Endothelial cell of umbilical vein (primary cell): ENCODE measurements around the gene SMPX. TPM values are rescaled to one million over a fixed set of nuclear protein-coding genes. Genes with fewer than 3 reads are reported as not detected.

Source experiments
- BruUV-seq: library from RNA; stranded (reverse); fragments of 400-500 nt; replicated peaks from 2 replicates; lab custom pipeline; 2021; lab: Mats Ljungman, UMichigan
- CTCF ChIA-PET: fragments of 300-600, 350-600 bp; sonication (Branson Sonifier 250); formaldehyde crosslinking; loops from one replicate; lab custom pipeline; 2021; ENCODE audit warnings: antibody characterized with exemption, inconsistent platforms; lab: Charles Lee
- POLR2A ChIA-PET: fragments of 300-600, 350-600 bp; sonication (Branson Sonifier 250); formaldehyde crosslinking; loops from one replicate; lab custom pipeline; 2021; ENCODE audit warnings: antibody characterized with exemption, inconsistent platforms; lab: Charles Lee
- DNase-seq: peaks from one replicate; pipeline ENCODE4 v3.0.0-alpha.2; 2011; ENCODE audit warnings: low read depth, low spot score
- FAIRE-seq: peaks from 2 replicates; lab custom pipeline; 2011; peaks lifted over from hg19 to GRCh38; lab: Jason Lieb, UNC
- H2AFZ ChIP-seq: 2 replicates; pipeline ENCODE4 v1.6.0; 2012; ENCODE audit warnings: low read depth, low read length, control low read depth, inconsistent platforms
- H3K27ac ChIP-seq: 2 replicates; pipeline ENCODE4 v1.5.1; 2011; ENCODE audit warnings: low read depth, mild to moderate bottlenecking, control low read depth, low read length, moderate library complexity; ENCODE audit not compliant: insufficient read depth
- H3K27me3 ChIP-seq, 2 experiments: 2 replicates each; pipeline versions ENCODE4 v1.6.0 to v1.6.1; 2011; ENCODE audit warnings: low read length in 2 of 2, mixed read lengths in 1 of 2; ENCODE audit not compliant: control insufficient read depth in 2 of 2, insufficient read depth in 2 of 2
- H3K36me3 ChIP-seq, 2 experiments: 2 replicates in 1 of 2; 3 replicates in 1 of 2; pipeline ENCODE4 v1.5.1; 2011; ENCODE audit warnings: low read length in 2 of 2, mild to moderate bottlenecking in 1 of 2, moderate library complexity in 1 of 2; ENCODE audit not compliant: control insufficient read depth in 2 of 2, insufficient read depth in 2 of 2; ENCODE audit errors: extremely low read depth in 1 of 2
- H3K4me1 ChIP-seq: 3 replicates; pipeline ENCODE4 v1.5.1; 2011; ENCODE audit warnings: mild to moderate bottlenecking, low read length; ENCODE audit not compliant: control insufficient read depth, insufficient read depth; ENCODE audit errors: extremely low read depth
- H3K4me2 ChIP-seq: 2 replicates; pipeline ENCODE4 v1.6.1; 2011; ENCODE audit warnings: low read length, control low read depth, mixed read lengths; ENCODE audit not compliant: insufficient read depth
- H3K4me3 ChIP-seq, 3 experiments: fragments of 200-600 bp in 1 of 3; sonication (generic), shearing (Covaris generic) in 1 of 3; replicated peaks in 1 of 3; 2 replicates each; pipeline ENCODE4 v1.5.1; 2011 to 2016; ENCODE audit warnings: control low read depth in 3 of 3, low read length in 3 of 3, mild to moderate bottlenecking in 2 of 3, inconsistent platforms in 1 of 3, low read depth in 1 of 3, moderate library complexity in 1 of 3; ENCODE audit not compliant: insufficient read depth in 1 of 3
- H3K79me2 ChIP-seq: 2 replicates; pipeline ENCODE4 v1.6.0; 2012; ENCODE audit warnings: low read length, inconsistent platforms; ENCODE audit not compliant: control insufficient read depth, insufficient read depth
- H3K9ac ChIP-seq: replicated peaks from 2 replicates; pipeline ENCODE3; 2011; ENCODE audit warnings: low read length, control low read depth; ENCODE audit not compliant: insufficient read depth; ENCODE audit errors: extremely low read depth
- H3K9me1 ChIP-seq: replicated peaks from 3 replicates; pipeline ENCODE4 v1.6.0; 2011; ENCODE audit warnings: mild to moderate bottlenecking, low read length; ENCODE audit not compliant: control insufficient read depth, insufficient read depth; ENCODE audit errors: extremely low read depth
- H3K9me3 ChIP-seq: replicated peaks from 2 replicates; pipeline ENCODE4 v1.5.1; 2012; ENCODE audit warnings: low read length, inconsistent platforms; ENCODE audit not compliant: control insufficient read depth, insufficient read depth
- H4K20me1 ChIP-seq: replicated peaks from 2 replicates; pipeline ENCODE3; 2011; ENCODE audit warnings: mild to moderate bottlenecking, low read length; ENCODE audit not compliant: control insufficient read depth, insufficient read depth; ENCODE audit errors: extremely low read depth
- EZH2 ChIP-seq: IDR thresholded peaks from 2 replicates; pipeline ENCODE4 v1.6.1; 2012; ENCODE audit warnings: borderline replicate concordance, low read depth, mild to moderate bottlenecking, moderate library complexity, low read length, inconsistent platforms; ENCODE audit not compliant: severe bottlenecking
- FOS ChIP-seq: IDR thresholded peaks from 2 replicates; pipeline ENCODE4 v1.6.1; 2011; ENCODE audit warnings: mild to moderate bottlenecking, low read length, moderate library complexity, borderline replicate concordance; ENCODE audit not compliant: insufficient read depth
- GATA2 ChIP-seq: IDR thresholded peaks from 2 replicates; pipeline ENCODE4 v1.7.0; 2011; ENCODE audit warnings: low read depth, mild to moderate bottlenecking, moderate library complexity, mixed read lengths, low read length; ENCODE audit not compliant: insufficient read length, insufficient read depth
- JUN ChIP-seq: IDR thresholded peaks from 2 replicates; pipeline ENCODE4 v1.6.1; 2011; ENCODE audit warnings: borderline replicate concordance, low read depth; ENCODE audit not compliant: insufficient read length, insufficient read depth
- MYC ChIP-seq: IDR thresholded peaks from one replicate; pipeline ENCODE4 v1.6.1; 2011; ENCODE audit warnings: mild to moderate bottlenecking, low read depth, low read length
- POLR2A ChIP-seq: IDR thresholded peaks from 2 replicates; pipeline ENCODE4 v1.6.1; 2012; ENCODE audit warnings: low read depth, mild to moderate bottlenecking, control low read depth, low read length
- POLR2AphosphoS5 ChIP-seq: IDR thresholded peaks from 2 replicates; pipeline ENCODE4 v1.6.1; 2012; ENCODE audit warnings: low read depth, mild to moderate bottlenecking, control low read depth, low read length, moderate library complexity; ENCODE audit not compliant: insufficient read depth
- dilution Hi-C: fragments of 300-500 bp; cut with MboI; formaldehyde crosslinking; loops from one replicate; pipeline ENCODE4 v1.15.0; 2019; ENCODE audit warnings: low sequenced_read_pairs; ENCODE audit not compliant: extremely low pct_ligation_motif_present
- intact Hi-C: fragments of 100-400 bp; cut with micrococcal nuclease; formaldehyde crosslinking; loops from one replicate; pipeline ENCODE4 v1.10.0; 2022
- polyA plus RNA-seq, 4 experiments: library from polyadenylated mRNA; depleted of rRNA in 3 of 4; stranded (reverse) in 3 of 4; unstranded in 1 of 4; fragments of >200 nt; gene quantifications; 2 replicates each; pipeline versions ENCODE4 v1.2.1 to v1.2.3, GENCODE V29; 2011 to 2012; ENCODE audit warnings: missing spikeins in 1 of 4
- total RNA-seq: library from RNA; stranded (reverse); gene quantifications from 2 replicates; pipeline ENCODE4 v1.2.3, GENCODE V29; 2021
- TF ChIP-seq, protein P1 (sequence below), 2 donors: IDR thresholded peaks; 1 replicate in 1 of 2; 2 replicates in 1 of 2; pipeline ENCODE4 v1.5.1; 2011; ENCODE audit warnings: low read length in 2 of 2, mild to moderate bottlenecking in 2 of 2, moderate library complexity in 2 of 2, control low read depth in 1 of 2, inconsistent platforms in 1 of 2, low read depth in 1 of 2; ENCODE audit not compliant: insufficient read depth in 1 of 2; ENCODE audit errors: extremely low read depth in 1 of 2
- TF ChIP-seq, protein P2 (sequence below): IDR thresholded peaks from 2 replicates; pipeline ENCODE4 v1.6.1; 2011; ENCODE audit not compliant: insufficient read depth, insufficient read length

Gene SMPX
- total and polyA plus RNA-seq, 2 donors (not counting 3 experiments of a cell fraction or from before 2014, with no cell fraction given): not detected

DNA sequence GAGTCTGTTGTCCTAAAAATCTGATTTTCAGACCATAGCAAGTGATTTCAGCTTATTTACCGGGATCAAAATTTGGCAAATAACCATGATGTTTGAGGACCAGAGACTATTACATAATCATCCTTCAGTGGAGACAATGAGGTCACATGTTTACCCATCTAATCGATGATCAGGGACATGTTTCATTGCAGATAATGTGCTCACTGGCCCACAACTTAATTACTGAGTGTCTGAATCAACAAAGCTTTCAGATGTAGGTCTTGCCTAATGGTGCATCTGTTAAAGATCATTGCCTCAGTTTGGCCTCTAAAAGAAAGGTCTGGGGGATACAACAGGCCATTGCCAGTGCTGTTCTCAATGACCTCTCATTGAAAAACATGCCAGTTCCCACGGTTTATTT lies 56.9 kb downstream of the SMPX start:
- no peak for DNase-seq
- H3K4me1 ChIP-seq: no peaks in the 10 kb centered on the region
- H3K79me2 ChIP-seq: no peaks in the 10 kb centered on the region
- TF ChIP-seq POLR2A: no peak
- BruUV-seq: no TSS peak
- no peak overlapping the region for H3K4me3 ChIP-seq
- H3K4me2 ChIP-seq: no peak overlapping the region
- H3K27ac ChIP-seq: no peak overlapping the region
- no peaks in the 10 kb centered on the region for H3K36me3 ChIP-seq
- H3K27me3 ChIP-seq: no peaks in the 10 kb centered on the region
- intact Hi-C loops: no loop called here
- ChIA-PET POLR2A (no interaction called here), CTCF (no interaction called here)
- H2AFZ ChIP-seq: no peak overlapping the region
- no peaks in the 10 kb centered on the region for H3K9me1 ChIP-seq
- no peak for FAIRE-seq
- H4K20me1 ChIP-seq: no peaks in the 10 kb centered on the region
- no peak overlapping the region for H3K9ac ChIP-seq
- dilution Hi-C loops: no loop called here
- H3K9me3 ChIP-seq: no peaks in the 10 kb centered on the region

DNA sequence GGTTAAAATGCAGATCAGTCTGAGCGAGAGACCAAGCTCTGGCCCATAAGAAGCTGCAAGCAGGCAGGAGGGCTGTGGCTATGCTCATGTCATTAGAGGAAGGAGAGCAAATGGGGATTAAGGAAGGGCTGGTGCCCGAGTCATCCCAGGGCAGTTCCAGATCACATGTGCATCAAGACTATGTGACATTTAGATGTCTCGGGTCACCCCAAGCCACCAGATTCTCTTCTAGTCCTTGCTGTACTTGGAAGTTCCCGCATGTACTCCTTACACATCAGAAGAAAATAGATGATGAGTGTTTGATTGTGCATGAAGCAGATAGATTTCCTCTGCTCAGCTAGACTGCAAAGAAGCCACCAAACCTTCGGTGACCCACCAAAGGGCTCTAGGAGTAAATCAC lies 57.6 kb downstream of the SMPX start:
- H3K4me2 ChIP-seq: no peak overlapping the region

More for the DNA sequence above, 57.6 kb downstream of the SMPX start:
- TF ChIP-seq POLR2A (no peak), POLR2AphosphoS5 (no peak), JUN (no peak), MYC (no peak), GATA2 (no peak), EZH2 (no peak), FOS (no peak)
- TF ChIP-seq, protein P1, sequence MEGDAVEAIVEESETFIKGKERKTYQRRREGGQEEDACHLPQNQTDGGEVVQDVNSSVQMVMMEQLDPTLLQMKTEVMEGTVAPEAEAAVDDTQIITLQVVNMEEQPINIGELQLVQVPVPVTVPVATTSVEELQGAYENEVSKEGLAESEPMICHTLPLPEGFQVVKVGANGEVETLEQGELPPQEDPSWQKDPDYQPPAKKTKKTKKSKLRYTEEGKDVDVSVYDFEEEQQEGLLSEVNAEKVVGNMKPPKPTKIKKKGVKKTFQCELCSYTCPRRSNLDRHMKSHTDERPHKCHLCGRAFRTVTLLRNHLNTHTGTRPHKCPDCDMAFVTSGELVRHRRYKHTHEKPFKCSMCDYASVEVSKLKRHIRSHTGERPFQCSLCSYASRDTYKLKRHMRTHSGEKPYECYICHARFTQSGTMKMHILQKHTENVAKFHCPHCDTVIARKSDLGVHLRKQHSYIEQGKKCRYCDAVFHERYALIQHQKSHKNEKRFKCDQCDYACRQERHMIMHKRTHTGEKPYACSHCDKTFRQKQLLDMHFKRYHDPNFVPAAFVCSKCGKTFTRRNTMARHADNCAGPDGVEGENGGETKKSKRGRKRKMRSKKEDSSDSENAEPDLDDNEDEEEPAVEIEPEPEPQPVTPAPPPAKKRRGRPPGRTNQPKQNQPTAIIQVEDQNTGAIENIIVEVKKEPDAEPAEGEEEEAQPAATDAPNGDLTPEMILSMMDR (IDR thresholded peaks at IDR 0.05; ENCODE audit: extremely low read depth in 1 of 2, insufficient read depth in 1 of 2, low read depth in 1 of 2, low read length in 2 of 2): no peak
- TF ChIP-seq, protein P2, sequence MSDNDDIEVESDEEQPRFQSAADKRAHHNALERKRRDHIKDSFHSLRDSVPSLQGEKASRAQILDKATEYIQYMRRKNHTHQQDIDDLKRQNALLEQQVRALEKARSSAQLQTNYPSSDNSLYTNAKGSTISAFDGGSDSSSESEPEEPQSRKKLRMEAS: no peak
- no peak overlapping the region for H3K9ac ChIP-seq
- ChIA-PET CTCF (no interaction called here), POLR2A (no interaction called here)
- H4K20me1 ChIP-seq: no peaks in the 10 kb centered on the region
- H3K4me3 ChIP-seq: no peak overlapping the region
- H3K4me1 ChIP-seq: no peaks in the 10 kb centered on the region
- DNase-seq (no peak), FAIRE-seq (no peak)
- no TSS peak for BruUV-seq
- no peaks in the 10 kb centered on the region for H3K27me3 ChIP-seq
- intact Hi-C loops: no loop called here
- no peak overlapping the region for H2AFZ ChIP-seq
- no peaks in the 10 kb centered on the region for H3K36me3 ChIP-seq
- H3K79me2 ChIP-seq: no peaks in the 10 kb centered on the region
- dilution Hi-C loops: no loop called here
- no peaks in the 10 kb centered on the region for H3K9me1 ChIP-seq
- no peak overlapping the region for H3K27ac ChIP-seq
- H3K9me3 ChIP-seq: no peaks in the 10 kb centered on the region
